Sciatic nerve (tissue), 2 donors: ENCODE measurements around the gene REG1B. TPM values are rescaled to one million over a fixed set of nuclear protein-coding genes. Genes with fewer than 3 reads are reported as not detected.
A peak's percentile ranks its signal among the peaks of the same experiment; 100 is the strongest.
"Not testable (repeated sequence)": the region's sequence is repeated elsewhere in the genome, so short reads cannot be mapped to it uniquely, and the experiment has no call there.

Experiments
- ATAC-seq: fragments of 200-7000 bp; cut with Tn5 transposase; one replicate; pipeline ENCODE4 v1.9.1; 2020; ENCODE audit warnings: mild to moderate bottlenecking, moderate library complexity
- DNase-seq: peaks from one replicate; pipeline ENCODE4 v3.0.0-alpha.2; 2020; ENCODE audit warnings: low spot score
- intact Hi-C: fragments of 100-400 bp; cut with DNase I; formaldehyde crosslinking; loops from one replicate; pipeline ENCODE4 v1.14.2; 2022
- total RNA-seq: library from RNA; stranded (reverse); fragmentation: NEBNext Ultra II Directional; extraction: Animal tissue kit (Norgen Biotek cat#: 25700); gene quantifications from one replicate; pipeline ENCODE4 v1.2.1, GENCODE V29; 2021
- donor health status: DM: no; HTN: no; CAD: no.
- donor health status: DM: no; HTN: no; CAD: no.

REG1B gene
- total RNA-seq, 1 donor from 2014 or later, result 2.3 TPM

DNA sequence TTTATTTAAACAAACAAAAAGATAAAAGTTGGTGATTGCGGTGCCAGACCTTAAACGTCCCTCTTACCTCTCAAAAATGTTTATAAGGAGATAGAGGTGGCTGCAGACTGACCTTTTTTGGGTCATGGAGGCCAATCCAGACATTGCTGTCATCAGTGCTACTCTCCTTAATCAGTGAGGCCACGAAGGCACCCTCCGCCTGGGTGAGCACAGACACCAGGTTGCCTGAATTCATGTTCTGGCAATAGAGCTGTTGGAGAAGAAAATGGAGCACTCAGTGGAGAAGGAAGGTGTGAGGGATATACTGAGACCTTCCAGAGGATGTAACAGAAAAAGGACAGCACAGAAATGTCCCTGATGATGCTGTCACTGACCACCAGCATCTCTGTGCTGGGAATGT lies 1.5 kb downstream of the REG1B start:
- intact Hi-C loops, result no loop called here
- ATAC-seq, result no peak
- DNase-seq, result no peak

- ATAC-seq (no peak), DNase-seq (no peak)
- intact Hi-C loops, result no loop called here
Measured at GRCh38 chr2:79085382-79085781, 2.4 kb downstream of the REG1B start.

GRCh38 chr2:79084495-79085135 lies 3.2 kb downstream of the REG1B start:
- no peak for ATAC-seq
- DNase-seq, result no peak
- intact Hi-C loops, result no loop called here

GRCh38 chr2:79083597-79084251 lies 4.1 kb downstream of the REG1B start:
- DNase-seq, result no peak
- intact Hi-C loops, result no loop called here
- ATAC-seq, result no peak

DNA sequence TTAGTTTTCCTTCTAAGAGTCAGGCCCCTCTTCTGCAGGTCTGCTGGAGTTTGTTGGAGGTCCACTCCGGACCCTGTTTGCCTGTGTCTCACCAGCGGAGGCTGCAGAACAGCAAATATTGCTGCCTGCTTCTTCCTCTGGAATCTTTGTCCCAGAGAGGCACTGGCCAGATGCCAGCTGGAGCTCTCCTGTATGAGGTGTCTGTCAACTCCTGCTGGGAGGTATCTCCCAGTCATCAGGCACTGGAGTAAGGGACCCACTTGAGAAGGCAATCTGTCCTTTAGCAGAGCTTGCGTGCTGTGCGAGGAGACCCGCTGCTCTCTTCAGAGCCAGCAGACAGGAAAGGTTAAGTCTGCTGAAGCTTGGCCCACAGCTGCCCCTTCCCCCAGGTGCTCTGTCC lies 4.8 kb downstream of the REG1B start:
- intact Hi-C loops, result no loop called here
- ATAC-seq (no peak), DNase-seq (no peak)

GRCh38 chr2:79071078-79071477 lies 16.7 kb downstream of the REG1B start:
- no peak for DNase-seq
- ATAC-seq, result no peak

DNA sequence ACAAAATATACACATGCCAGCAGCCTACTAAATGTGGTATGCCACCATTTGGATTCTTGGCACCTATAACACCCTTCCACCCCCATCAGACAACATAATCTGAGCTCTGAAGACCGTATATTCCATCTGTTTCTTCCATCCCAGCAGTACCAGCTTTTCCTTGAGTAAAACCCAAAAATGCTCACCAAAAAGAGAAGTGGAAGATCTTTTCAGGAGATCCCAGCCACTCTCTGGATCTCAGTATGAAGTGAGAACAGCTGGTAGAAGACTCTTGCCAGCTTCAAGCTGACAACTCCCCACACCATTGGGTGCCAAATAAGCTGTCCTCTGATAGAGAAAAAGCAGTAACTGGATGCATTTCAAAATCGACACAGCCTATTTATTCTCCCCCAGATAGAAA lies 22.6 kb downstream of the REG1B start:
- intact Hi-C loops, result no loop called here
- DNase-seq, result no peak
- no peak for ATAC-seq

More at GRCh38 chr2:79071078-79071477, 16.7 kb downstream of the REG1B start:
- intact Hi-C loops, result no loop called here

- intact Hi-C loops, DNase-seq, ATAC-seq: not testable (repeated sequence)
Measured at GRCh38 chr2:79054769-79055168, 33.0 kb downstream of the REG1B start.

DNA sequence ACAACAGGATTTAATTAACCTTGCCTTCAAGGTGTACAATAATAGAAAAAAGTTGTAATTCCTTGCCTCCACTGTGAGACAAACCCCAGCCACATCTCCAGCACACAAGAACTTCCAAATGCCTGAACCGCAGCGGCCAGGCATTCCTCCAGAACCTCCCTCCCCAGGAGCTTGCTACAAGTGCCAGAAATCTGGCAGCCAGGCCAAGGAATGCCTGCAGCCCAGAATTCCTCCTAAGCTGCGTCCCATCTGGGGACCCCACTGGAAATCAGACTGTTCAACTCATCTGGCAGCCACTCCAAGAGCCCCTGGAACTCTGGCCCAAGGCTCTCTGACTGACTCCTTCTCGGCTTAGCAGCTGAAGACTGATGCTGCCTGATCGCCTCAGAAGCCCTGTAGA lies 34.3 kb downstream of the REG1B start:
- intact Hi-C loops, ATAC-seq: not testable (repeated sequence)
- peak; percentile 79 for DNase-seq

- DNase-seq, result no peak
- intact Hi-C loops, result no loop called here
- peak; percentile 80 for ATAC-seq
Measured at GRCh38 chr2:79041032-79041448, 46.8 kb downstream of the REG1B start.

- intact Hi-C loops, result no loop called here
- ATAC-seq, result no peak
Measured at GRCh38 chr2:79039944-79040343, 47.8 kb downstream of the REG1B start.

More at GRCh38 chr2:79039944-79040343, 47.8 kb downstream of the REG1B start:
- no peak for DNase-seq

Other genes starting within 250 kb of the REG1B start
- gene REG3G, start 62.3 kb downstream of the REG1B start, total RNA-seq, result not detected
- gene REG1A, start 32.5 kb upstream of the REG1B start, total RNA-seq, result 3.7 TPM
- 2.3 TPM for gene REG3A, start 71.8 kb upstream of the REG1B start, total RNA-seq